ENCODE data around the gene ZNRF1.

The ZNRF1 gene

DNA sequence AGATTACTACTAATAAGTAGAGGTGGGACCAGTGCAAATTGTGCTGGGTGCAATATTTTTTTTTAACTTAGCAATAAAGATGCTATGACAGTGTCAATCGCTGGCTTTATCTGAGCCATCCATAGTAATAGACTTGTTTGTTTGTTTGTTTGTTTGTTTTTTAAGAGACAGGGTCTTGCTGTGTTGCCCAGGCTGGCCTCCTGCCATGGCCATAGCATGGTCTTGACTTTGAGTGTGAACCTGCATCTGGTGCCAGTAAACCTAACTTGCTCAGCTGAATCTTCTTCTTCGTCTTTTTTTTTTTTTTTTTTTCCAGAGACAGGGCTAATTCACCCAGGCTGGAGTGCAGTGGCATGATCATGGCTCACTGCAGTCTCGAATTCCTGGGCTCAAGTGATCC, 46.6 kb downstream of the ZNRF1 start:
- Histone ChIP-seq H3K27ac (no peak overlapping the region), H3K9me3 (no peaks in the 10 kb centered on the region), H3K36me3 (no peaks in the 10 kb centered on the region), H3K27me3 (no peaks in the 10 kb centered on the region), H3K4me3 (ENCODE audit: low read depth in 1 of 2, low read length in 1 of 2) (no peak overlapping the region), H3K4me1 (ENCODE audit: control insufficient read depth in 1 of 2, insufficient read depth in 1 of 2, low read depth in 1 of 2, low read length in 1 of 2) (peaks cover 27 to 29% of the 10 kb centered on the region in 2 experiments)
- TF ChIP-seq, protein P1, sequence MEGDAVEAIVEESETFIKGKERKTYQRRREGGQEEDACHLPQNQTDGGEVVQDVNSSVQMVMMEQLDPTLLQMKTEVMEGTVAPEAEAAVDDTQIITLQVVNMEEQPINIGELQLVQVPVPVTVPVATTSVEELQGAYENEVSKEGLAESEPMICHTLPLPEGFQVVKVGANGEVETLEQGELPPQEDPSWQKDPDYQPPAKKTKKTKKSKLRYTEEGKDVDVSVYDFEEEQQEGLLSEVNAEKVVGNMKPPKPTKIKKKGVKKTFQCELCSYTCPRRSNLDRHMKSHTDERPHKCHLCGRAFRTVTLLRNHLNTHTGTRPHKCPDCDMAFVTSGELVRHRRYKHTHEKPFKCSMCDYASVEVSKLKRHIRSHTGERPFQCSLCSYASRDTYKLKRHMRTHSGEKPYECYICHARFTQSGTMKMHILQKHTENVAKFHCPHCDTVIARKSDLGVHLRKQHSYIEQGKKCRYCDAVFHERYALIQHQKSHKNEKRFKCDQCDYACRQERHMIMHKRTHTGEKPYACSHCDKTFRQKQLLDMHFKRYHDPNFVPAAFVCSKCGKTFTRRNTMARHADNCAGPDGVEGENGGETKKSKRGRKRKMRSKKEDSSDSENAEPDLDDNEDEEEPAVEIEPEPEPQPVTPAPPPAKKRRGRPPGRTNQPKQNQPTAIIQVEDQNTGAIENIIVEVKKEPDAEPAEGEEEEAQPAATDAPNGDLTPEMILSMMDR (IDR thresholded peaks at IDR 0.05) = no peak

DNA sequence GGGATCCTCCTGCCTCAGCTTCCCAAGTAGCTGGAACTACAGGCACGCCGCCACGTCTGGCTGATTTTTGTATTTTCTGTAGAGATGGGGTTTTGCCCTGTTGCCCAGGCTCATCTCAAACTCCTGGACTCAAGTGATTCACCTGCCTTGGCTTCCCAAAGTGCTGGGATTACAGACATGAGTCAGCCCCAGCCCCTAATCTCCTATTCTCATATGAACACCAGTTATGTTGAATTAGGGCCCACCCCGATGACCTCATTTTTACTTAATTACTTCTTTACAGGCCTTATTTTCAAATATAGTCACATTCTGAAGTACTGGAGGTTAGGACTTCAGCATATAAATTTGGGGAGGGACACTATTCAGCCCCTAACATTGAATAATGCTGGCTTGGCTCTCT, 49.2 kb downstream of the ZNRF1 start:
- H3K4me1 ChIP-seq (ENCODE audit: control insufficient read depth in 1 of 2, insufficient read depth in 1 of 2, low read depth in 1 of 2, low read length in 1 of 2) = peaks cover 15 to 18% of the 10 kb centered on the region in 2 experiments
- no peaks in the 10 kb centered on the region for H3K9me3 ChIP-seq
- no peaks in the 10 kb centered on the region for H3K36me3 ChIP-seq
- H3K4me3 ChIP-seq (ENCODE audit: low read depth in 1 of 2, low read length in 1 of 2) = no peak overlapping the region
- H3K27me3 ChIP-seq = no peaks in the 10 kb centered on the region
- TF ChIP-seq, protein P1 (IDR thresholded peaks at IDR 0.05) = no peak
- H3K27ac ChIP-seq = no peak overlapping the region

DNA sequence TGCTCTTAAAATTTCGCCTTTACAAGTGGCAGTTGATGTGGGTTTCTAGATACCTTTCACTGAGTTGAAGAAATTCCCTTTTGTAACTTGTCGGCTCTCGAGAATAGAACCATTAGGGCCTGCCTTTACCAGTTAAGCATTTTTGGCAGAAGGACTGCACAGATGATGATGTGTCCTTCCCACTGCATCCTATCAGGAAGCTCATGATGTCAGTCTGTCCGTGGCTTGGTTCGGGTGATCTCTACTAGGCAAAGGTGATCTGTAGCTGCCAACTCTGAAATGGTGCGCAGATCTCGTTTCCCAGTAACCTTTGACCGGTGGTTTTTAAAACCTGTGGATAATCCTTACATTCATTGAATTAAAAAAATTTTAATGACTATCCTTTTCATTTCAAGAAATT, 49.7 kb downstream of the ZNRF1 start:
- no peaks in the 10 kb centered on the region for H3K27me3 ChIP-seq
- H3K27ac ChIP-seq = no peak overlapping the region
- no peak overlapping the region for H3K4me3 ChIP-seq (ENCODE audit: low read depth in 1 of 2, low read length in 1 of 2)
- H3K4me1 ChIP-seq (ENCODE audit: control insufficient read depth in 1 of 2, insufficient read depth in 1 of 2, low read depth in 1 of 2, low read length in 1 of 2) = peaks cover 11 to 14% of the 10 kb centered on the region in 2 experiments
- TF ChIP-seq, protein P1 (IDR thresholded peaks at IDR 0.05) = no peak
- no peaks in the 10 kb centered on the region for H3K36me3 ChIP-seq
- H3K9me3 ChIP-seq = no peaks in the 10 kb centered on the region

DNA sequence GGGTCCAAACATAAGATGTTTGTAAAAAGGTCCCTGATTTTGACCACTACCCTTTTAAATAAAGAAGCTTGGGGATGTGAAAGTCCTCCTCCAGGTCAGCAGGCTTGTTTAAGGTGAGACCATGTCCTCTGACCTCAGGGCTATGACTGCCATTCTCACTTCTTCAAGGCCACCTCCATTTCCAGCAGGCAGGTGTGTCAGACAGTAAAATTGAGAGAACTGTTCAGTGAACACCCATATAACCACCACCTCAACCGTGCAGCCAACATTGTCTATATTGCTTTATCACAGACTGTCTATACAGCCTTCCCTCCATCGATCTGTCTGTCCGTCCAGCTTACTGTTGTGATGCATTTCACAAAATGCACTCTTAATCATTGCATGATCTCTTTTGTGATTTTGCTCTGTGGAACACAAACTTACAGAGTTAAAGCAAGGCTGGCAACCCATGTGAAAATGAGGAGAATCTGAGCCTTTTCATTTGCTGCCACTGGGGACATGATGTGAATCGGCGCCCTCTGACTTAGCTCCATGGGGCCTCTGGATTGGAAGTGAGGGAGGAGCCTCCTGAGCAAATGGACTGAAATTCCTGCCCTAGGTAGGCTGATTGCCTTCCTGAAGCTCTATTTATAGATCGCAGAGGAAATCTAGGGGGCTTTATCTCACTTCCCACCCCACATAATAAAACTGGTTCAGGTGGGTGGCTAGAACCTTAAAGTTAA, 53.8 kb downstream of the ZNRF1 start:
- no peak overlapping the region for H3K4me3 ChIP-seq (ENCODE audit: low read depth in 1 of 2, low read length in 1 of 2)
- H3K9me3 ChIP-seq = no peaks in the 10 kb centered on the region
- no peaks in the 10 kb centered on the region for H3K27me3 ChIP-seq
- no peak overlapping the region for H3K27ac ChIP-seq
- no peaks in the 10 kb centered on the region for H3K36me3 ChIP-seq
- TF ChIP-seq, protein P1 (IDR thresholded peaks at IDR 0.05) = no peak
- no peaks in the 10 kb centered on the region for H3K4me1 ChIP-seq (ENCODE audit: control insufficient read depth in 1 of 2, insufficient read depth in 1 of 2, low read depth in 1 of 2, low read length in 1 of 2)

DNA sequence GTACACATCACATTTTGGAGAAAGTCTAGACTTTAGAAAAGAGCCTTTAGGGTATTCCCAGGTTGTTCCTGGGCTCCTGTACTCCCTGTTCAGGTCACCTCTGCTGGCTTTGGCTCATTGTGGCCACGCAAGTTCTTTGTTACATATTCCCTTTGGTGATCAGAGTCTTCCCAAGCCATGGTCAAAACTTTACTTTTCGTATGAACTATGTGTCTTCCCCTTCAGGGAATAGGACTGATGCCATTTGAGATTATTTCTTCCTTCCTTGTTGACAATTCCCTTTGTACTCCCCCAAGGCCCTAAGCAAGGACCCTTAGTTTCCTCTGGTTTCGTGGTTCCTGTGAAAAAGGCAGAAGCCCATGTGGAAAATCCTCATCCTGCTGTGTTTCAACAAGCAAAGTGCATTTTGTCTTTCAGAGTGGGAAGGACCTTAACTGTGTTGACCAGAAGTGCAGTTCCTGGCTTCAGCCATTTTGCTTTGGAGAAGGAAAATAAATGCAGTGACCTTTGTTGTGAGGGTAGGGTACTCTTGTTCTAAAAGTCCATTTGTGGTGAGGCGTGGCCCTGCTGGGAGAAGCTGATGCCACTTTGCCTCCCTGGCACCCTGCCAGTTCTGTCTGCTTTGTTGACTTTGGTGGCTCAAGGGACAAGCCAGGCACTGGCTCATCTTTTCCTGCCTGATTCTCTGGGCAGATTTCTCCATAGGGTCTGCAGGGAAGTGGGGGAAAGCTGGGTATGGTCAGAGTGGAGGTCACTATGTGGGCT, 55.1 kb downstream of the ZNRF1 start:
- H3K4me1 ChIP-seq (ENCODE audit: control insufficient read depth in 1 of 2, insufficient read depth in 1 of 2, low read depth in 1 of 2, low read length in 1 of 2) = no peaks in the 10 kb centered on the region
- H3K27me3 ChIP-seq = no peaks in the 10 kb centered on the region
- H3K9me3 ChIP-seq = no peaks in the 10 kb centered on the region
- H3K27ac ChIP-seq = no peak overlapping the region
- H3K4me3 ChIP-seq (ENCODE audit: low read depth in 1 of 2, low read length in 1 of 2) = no peak overlapping the region
- H3K36me3 ChIP-seq = no peaks in the 10 kb centered on the region
- TF ChIP-seq, protein P1 (IDR thresholded peaks at IDR 0.05) = no peak
